CD4-positive, alpha-beta T cell treated with Interleukin-6 at 100 ng/mL for 8 hours (primary cell): ENCODE data around the gene CPNE7.

Experiments
- DNase-seq: peaks from one replicate; pipeline ENCODE4 v3.0.0-alpha.2; 2020; ENCODE audit warnings: mixed read lengths, low spot score

Gene CPNE7

DNA sequence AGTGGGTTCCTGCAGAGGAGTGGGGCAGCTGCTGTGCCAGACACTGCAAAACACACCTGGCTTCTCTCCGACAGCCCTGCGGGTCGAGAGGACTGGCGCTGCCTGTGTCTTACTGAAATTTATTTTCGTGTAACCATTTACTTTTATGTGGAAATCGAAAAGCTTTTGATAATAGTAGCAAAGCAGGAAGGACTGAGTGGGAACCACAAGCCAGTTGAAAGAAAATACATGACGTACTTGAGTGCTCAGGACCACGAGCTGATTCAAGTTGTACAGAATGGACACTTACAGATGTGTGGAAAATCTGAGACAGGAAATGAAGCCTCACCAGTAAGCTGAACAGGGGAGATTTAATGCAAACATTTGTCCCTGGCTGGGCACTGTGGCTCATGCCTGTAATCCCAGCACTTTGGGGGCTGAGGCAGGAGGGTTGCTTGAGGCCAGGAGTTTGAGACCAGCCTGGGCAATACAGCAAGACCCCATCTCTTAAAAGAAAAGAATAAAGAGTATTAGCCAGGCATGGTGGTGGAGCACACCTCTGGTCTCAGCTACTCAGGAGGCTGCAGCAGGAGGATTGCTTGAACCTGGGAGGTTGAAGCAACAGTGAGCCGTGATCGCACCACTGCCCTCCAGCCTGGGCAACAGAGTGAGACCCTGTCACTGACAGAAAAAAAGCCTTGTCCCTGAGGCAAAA is 26.4 kb upstream of the CPNE7 start:
- peak; percentile 17 for DNase-seq

DNA sequence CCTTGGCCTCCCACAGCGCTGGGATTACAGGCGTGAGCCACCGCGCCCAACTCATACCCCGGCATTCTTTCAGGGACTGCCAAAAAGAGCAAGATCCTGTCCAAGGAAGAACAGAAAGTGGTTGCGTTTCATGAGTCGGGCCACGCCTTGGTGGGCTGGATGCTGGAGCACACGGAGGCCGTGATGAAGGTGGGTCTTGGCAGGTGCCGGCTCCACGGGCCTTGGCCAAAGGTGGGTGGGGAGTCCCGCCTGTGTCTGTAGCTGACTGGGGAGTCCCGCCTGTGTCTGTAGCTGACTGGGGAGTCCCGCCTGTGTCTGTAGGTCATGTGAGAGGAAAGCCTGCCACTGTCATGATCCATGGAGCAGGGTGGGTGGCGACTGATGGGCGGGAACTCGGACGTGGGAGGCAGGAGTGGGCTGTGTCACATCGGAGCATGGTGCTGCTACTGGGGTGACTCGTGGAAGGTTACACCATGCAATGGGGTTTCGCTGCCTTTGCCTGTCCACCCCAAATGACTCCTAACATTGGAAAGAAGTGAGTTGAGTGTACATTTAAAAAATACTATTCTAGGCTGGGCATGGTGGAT is 25.0 kb upstream of the CPNE7 start:
- no peak for DNase-seq

GRCh38 chr16:89552329-89552728 is 23.2 kb upstream of the CPNE7 start:
- no peak for DNase-seq

DNA sequence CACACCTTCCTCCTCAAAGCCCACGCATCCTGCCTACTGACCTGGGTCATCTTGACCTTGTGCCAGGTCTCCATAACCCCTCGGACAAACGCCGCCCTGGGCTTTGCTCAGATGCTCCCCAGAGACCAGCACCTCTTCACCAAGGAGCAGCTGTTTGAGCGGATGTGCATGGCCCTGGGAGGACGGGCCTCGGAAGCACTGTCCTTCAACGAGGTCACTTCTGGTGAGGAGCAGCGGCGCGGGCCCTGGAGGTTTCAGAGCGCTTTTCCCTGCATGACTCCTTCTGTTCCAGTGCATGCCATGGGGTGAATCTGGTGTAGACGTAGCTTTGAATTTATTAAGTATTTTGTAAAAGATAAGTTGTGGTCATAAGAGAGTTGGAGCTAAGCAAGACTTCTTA is 22.6 kb upstream of the CPNE7 start:
- no peak for DNase-seq

DNA sequence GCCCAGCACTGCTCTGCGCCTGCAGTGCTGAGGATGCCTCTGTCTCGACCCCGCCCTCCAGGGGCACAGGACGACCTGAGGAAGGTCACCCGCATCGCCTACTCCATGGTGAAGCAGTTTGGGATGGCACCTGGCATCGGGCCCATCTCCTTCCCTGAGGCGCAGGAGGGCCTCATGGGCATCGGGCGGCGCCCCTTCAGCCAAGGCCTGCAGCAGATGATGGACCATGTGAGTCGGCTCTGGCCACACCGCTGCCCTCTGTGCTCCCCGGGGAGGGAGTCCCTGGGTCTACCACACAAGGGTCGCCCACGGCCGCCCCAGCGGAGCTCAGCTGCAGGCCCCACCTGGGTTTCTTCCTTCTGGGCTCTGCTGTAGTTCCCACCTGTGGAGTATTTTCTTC is 21.8 kb upstream of the CPNE7 start:
- no peak for DNase-seq

GRCh38 chr16:89554343-89554742 is 21.2 kb upstream of the CPNE7 start:
- no peak for DNase-seq

DNA sequence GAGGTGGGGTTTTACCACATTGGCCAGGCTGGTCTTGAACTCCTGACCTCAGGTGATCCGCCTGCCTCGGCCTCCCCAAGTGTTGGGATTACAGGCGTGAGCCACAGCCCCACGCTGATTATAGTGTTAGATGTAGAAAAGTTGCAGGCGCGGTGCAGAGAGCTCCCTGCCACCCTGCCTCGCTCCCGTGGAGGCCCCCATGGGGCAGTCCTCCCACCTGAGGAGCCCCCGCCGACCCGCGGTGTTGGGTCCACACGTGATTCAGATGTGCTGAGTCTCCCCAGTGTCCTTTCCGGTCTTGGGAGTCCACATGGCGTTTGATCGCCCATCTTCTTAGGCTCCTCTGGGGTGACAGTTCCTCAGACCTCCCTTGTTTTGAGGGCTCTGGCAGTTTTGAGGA is 20.3 kb upstream of the CPNE7 start:
- no peak for DNase-seq

DNA sequence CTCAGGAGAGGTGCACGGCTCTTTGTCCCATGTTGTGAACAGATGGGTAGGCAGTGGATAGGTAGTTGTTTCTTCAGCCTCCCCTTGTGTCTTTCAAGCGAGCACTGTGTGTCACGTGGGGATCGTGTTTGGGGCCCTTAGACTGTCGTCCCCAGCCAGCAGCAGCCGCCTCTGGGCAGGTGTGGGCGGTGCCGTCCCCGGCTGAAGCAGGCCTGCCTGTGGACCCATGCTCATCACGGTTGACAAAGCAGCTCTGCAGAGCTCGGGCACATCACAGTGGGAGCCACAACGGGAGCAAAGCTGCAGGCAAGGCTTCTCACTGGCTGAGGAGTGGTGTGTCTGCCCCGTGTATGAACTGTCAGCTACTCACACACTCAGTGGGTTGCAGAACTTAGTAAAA is 19.8 kb upstream of the CPNE7 start:
- no peak for DNase-seq

DNA sequence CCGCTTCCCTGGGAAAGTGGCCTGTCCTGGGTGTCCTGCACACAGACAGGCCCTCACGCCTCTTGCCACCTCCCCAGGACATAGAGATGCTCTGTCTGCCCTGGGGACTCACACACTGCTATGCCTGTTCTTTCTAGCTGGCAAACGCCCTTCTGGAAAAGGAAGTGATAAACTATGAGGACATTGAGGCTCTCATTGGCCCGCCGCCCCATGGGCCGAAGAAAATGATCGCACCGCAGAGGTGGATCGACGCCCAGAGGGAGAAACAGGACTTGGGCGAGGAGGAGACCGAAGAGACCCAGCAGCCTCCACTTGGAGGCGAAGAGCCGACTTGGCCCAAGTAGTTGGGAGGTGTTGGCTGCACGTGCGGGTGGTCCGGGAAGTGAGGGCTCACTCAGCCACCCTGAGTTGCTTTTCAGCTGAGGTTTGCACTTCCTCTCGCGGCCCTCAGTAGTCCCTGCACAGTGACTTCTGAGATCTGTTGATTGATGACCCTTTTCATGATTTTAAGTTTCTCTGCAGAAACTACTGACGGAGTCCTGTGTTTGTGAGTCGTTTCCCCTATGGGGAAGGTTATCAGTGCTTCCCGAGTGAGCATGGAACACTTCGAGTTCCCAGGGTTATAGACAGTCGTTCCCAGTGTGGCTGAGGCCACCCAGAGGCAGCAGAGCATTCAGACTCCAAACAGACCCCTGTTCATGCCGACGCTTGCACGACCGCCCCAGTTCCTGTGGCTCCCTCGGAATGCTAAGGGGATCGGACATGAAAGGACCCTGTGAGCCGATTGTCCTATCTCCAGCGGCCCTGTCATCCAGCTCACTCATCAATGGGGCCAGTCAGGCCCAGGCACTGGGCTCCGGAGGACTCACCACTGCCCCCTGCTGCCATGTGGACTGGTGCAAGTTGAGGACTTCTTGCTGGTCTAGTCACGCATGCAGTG is 18.5 kb upstream of the CPNE7 start:
- DNase-seq, result peak; percentile 73

DNA sequence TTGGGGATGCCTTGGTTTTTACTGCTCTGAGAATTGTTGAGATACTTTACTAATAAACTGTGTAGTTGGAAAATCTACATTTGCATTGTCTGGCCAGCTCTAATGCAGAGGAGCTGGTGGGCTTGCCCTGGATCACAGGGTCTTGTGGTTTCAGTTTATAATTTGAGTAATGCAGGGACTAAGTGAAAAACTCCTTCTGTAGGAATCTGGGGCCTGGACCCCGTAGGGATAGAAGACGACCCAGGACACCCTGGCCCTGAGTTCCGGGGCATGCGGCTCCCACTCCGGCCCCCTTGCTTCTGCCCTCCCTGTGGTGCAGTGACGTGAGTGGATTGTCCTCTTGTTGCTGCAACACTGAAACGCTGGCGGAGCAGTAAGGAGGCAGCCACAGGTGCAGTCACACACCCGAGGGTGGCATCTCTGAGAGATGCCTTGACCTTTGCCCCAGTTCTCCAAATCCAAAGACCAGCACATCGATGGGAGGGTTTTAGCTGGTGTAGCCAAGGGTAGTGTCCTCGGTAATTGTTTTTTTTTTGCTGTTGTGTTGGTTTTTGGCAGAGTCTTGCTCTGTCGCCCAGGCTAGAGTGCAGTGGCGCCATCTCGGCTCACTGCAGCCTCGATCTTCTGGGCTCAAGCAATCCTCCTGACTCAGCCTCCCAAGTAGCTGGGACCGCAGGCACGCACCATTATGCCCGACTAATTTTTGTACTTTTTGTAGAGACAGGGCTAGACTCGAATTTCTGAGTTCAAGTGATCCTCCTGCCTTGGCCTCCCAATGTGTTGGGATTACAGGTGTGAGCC is 17.7 kb upstream of the CPNE7 start:
- no peak for DNase-seq

- DNase-seq, result peak; percentile 94
These were observed 15.0 kb upstream of the CPNE7 start, which contains the start of gene RPL13 for GRCh38 chr16:89560378-89561141. RPL13 (plus strand) TSS chr16:89560682; CDS start chr16:89560960, 278 bp downstream.

GRCh38 chr16:89561142-89561883 is 14.2 kb upstream of the CPNE7 start:
- no peak for DNase-seq

DNA sequence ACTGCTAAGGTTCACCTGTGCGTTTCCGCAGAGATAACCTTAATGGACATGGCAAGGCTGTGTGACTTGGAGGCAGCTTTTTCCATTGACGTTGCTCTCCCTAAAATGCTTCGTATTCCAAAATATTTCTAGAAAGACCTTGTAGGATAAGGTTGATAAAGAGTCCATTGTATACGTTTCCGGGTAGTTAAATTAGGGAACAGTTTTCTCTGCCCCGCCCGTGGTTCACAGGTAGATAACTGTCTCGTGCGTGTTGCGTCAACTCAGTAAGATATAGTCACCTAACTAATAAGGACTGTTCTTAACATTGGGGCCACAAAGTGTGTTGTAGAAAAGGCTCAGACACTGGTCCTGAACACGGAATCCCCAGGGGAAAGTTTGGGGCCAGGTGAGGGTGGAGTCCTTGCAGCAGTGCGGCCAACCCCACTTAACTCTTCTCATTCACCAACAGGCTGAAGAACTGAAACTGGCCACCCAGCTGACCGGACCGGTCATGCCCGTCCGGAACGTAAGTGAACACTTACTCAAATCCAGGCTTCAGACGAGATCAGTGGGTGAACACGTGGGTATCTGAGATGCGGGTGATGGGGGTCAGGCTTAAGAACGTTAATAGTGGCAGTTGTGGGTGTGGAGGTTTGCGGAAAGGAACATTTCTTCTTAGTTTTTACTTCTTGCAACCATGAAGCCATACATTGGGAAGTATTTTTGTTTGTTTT is 13.5 kb upstream of the CPNE7 start:
- DNase-seq, result no peak

- DNase-seq, result no peak
These were observed 12.6 kb upstream of the CPNE7 start for GRCh38 chr16:89562939-89563338.

DNA sequence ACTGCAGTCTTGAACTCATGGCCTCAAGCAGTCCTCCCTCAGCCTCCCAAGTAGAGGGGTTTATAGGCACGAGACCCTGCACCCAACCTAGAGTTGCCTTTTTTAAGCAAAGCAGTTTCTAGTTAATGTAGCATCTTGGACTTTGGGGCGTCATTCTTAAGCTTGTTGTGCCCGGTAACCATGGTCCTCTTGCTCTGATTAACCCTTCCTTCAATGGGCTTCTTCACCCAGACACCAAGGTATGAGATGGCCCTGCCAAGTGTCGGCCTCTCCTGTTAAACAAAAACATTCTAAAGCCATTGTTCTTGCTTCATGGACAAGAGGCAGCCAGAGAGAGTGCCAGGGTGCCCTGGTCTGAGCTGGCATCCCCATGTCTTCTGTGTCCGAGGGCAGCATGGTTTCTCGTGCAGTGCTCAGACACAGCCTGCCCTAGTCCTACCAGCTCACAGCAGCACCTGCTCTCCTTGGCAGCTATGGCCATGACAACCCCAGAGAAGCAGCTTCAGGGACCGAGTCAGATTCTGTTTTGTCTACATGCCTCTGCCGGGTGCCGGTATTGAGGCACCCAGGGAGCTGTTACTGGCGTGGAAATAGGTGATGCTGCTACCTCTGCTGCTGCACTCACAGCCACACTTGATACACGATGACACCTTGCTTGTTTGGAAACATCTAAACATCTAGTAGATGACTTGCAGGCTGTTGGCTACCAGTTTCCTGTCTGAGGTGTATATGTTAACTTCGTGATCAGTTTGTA is 11.7 kb upstream of the CPNE7 start:
- no peak for DNase-seq

DNA sequence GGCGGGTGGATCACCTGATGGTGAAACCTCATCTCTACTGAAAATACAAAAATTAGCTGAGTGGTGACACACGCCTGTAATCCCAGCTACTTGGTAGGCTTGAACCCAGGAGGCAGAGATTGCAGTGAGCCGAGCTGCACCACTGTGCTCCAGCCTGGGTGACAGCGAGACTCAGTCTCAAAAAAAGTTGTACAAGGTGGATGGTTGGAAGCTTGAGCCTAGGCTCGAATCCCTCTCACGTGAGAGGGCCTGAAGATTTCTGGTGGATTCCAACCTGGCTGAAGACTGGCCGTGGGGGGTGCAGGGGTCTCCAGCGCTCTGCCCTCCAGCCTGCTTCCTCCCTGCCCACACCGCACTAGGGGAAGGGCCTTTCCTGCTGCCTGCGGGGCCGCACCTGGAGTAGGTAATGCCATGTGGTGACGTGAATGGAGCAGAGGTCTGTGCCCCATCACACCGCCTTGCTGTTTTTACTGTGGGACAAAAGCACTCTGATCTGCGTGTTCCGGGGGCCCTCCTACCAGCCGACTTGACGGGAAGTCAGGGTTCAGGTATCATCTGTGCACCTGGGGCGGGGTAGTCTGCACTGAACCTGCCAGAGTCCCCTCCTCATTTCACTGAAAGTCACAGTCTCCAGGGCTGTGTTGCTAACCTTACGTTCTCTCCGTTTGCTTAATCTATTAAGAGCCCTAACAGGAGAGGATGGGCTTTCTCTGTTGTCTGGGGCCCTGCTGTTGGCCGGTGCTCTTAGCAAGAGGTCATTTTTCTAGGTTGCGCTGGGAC is 10.9 kb upstream of the CPNE7 start:
- no peak for DNase-seq

- no peak for DNase-seq
These were observed 10.4 kb upstream of the CPNE7 start for GRCh38 chr16:89565256-89565505.

DNA sequence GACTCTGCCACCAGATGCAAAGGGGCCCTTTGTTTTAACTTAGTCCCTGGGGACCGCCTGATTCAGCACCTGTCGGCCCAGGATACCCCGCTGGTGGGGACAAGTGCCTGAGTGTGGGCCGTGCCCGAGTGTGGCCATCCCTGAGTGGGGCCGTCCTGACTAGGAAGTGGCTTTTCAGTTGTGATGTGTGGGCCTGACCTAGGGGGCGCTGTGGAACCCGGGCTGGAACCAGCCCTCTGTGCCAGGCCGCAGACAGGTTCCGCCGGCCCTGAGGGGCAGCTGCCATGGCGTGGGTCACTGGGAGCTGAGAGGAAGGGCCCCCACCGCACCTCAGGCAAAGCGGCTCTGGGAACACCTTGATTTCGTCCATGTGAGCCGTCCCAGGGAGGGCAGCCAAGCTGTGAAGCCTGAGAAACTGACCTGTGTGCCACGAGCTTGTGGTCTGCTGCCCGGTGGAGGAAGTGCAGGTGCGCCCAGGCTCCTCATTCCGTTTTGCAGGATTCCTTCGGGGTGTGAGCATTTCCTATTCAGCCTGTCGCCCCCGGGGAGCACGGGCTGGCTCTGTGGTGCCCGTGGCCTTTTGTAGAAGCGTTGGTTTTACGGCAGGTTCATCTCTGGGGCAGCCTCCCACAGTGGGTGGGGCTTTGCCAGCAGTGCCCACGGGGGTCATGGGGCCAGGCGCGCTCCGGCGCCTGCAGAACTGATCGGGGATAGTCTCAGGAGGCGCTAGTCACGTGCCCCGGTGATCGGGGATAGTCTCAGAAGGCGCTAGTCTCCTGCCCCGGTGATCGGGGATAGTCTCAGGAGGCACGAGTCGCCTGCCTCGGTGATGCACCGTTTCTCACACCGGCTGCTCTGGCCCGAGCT is 9.8 kb upstream of the CPNE7 start:
- peak; percentile 21 for DNase-seq
